ENCODE data around the gene HOXA10. TPM values are rescaled to one million over a fixed set of nuclear protein-coding genes. Genes with fewer than 3 reads are reported as not detected.
A peak's percentile ranks its signal among the peaks of the same experiment; 100 is the strongest.

The HOXA10 gene
- total RNA-seq, 4 donors from 2014 or later: 15.7 to 28.4 (median 19.8) TPM

GRCh38 chr7:27160546-27161213 is 13.4 kb downstream of the HOXA10 start:
- DNase-seq: peak; percentile 91 to 96 (median 95)
- Histone ChIP-seq H3K27me3 (no peaks in the 10 kb centered on the region), H3K4me1 (peaks cover 0 to 39% (median 9%) of the 10 kb centered on the region in 4 donors), H3K4me3 (peak overlapping the region; percentile 53 to 81 (median 70)), H3K27ac (peak overlapping the region; percentile 55 to 93 (median 84)), H3K36me3 (no peaks in the 10 kb centered on the region), H3K9me3 (peaks cover 0 to 11% (median 0%) of the 10 kb centered on the region in 4 donors)
- no peak for TF ChIP-seq POLR2A (IDR thresholded peaks at IDR 0.05)
- TF ChIP-seq CTCF (IDR thresholded peaks at IDR 0.05): peak; percentile 96 to 100 (median 100)

DNA sequence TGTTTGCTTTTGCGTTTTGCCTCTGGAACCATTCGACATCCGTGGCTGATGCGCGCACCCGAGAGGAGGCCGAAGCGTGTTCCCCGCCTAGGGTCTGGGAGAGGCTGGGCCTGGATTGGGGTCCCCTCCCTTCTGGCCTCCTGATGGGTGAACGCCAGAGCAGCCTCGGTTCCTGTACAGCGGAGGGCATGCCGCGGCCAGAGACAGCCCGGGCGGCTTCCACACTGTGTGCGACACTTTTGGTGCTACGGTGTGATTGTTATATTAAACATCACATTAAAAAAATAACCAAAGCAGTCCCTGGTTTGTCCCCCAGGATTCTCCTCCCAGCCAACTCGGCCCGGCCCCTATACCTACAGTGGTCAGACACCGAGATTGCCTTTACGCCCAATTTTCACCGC is 14.0 kb downstream of the HOXA10 start:
- peaks cover 0 to 44% (median 9%) of the 10 kb centered on the region in 4 donors for H3K4me1 ChIP-seq
- TF ChIP-seq CTCF (IDR thresholded peaks at IDR 0.05): no peak
- no peaks in the 10 kb centered on the region for H3K36me3 ChIP-seq
- H3K27ac ChIP-seq: peak overlapping the region; percentile 55 to 93 (median 84)
- H3K4me3 ChIP-seq: peak overlapping the region; percentile 53 to 81 (median 70)
- H3K27me3 ChIP-seq: no peaks in the 10 kb centered on the region
- peaks cover 0 to 7% (median 0%) of the 10 kb centered on the region in 4 donors for H3K9me3 ChIP-seq
- peak in 2 of 3 donors; percentile 51 to 64 for DNase-seq

DNA sequence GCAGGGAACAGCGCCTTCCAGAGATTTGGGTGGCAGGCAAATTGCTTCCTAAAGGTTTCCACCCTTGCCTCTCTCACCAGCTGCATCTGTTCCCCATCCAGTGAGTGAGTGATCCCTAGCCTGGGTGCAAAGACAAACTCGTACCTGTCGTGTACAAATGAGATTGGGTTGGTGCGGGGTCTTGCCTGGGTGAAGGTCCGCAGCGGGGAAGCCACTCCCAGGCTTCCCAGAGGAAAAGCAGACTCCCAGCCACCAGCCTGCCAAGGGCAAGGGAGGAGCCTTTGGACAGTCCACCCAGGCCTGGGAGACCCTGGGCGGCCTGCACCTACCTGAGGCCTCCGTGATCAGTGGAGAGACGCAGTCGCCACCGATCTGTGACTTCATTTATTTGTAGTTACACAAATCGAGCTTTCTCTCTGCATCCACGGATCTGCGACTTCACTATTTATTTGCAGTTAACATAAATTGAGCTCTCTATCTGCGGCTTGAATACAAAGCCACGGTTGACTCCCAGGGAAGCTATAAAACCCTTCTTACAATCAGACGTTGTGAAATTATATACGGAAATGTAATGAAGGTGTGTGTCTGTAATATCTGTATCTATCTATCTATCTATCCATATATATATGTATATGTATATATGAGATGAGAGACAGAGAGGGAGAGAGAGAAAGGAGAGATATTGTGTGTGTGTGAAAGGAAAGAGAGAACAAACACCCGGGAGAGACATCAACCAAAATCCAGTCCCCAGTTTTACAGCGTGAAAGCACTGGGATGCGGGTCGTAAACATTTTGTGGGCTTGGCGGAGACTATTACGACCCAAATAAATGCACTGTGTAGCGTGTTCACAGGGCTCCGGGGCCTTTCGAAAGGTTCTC is 14.6 kb downstream of the HOXA10 start:
- no peaks in the 10 kb centered on the region for H3K27me3 ChIP-seq
- peaks cover under 1 to 50% (median 12%) of the 10 kb centered on the region in 4 donors for H3K4me1 ChIP-seq
- no peak for TF ChIP-seq CTCF (IDR thresholded peaks at IDR 0.05)
- TF ChIP-seq POLR2A (IDR thresholded peaks at IDR 0.05): no peak
- peak in 2 of 3 donors; percentile 53 to 67 for DNase-seq
- peak overlapping the region in 2 of 4 donors; percentile 74 to 81 for H3K4me3 ChIP-seq
- H3K36me3 ChIP-seq: no peaks in the 10 kb centered on the region
- peaks cover 0 to 7% (median 0%) of the 10 kb centered on the region in 4 donors for H3K9me3 ChIP-seq
- peak overlapping the region in 3 of 4 donors; percentile 76 to 93 (median 91) for H3K27ac ChIP-seq

GRCh38 chr7:27158436-27159265 is 15.5 kb downstream of the HOXA10 start:
- peak overlapping the region in 2 of 4 donors; percentile 74 to 81 for H3K4me3 ChIP-seq

More at GRCh38 chr7:27158436-27159265, 15.5 kb downstream of the HOXA10 start:
- peak overlapping the region in 3 of 4 donors; percentile 76 to 93 (median 91) for H3K27ac ChIP-seq
- TF ChIP-seq POLR2A (IDR thresholded peaks at IDR 0.05) (no peak), CTCF (IDR thresholded peaks at IDR 0.05) (no peak)
- DNase-seq: peak in 2 of 3 donors; percentile 47 to 67
- no peaks in the 10 kb centered on the region for H3K36me3 ChIP-seq
- peaks cover 3 to 58% (median 12%) of the 10 kb centered on the region in 4 donors for H3K4me1 ChIP-seq
- peaks cover 0 to 7% (median 0%) of the 10 kb centered on the region in 4 donors for H3K9me3 ChIP-seq
- no peaks in the 10 kb centered on the region for H3K27me3 ChIP-seq
